HG02943 (cell line): ENCODE data around the gene ASXL2.
A peak's percentile ranks its signal among the peaks of the same experiment; 100 is the strongest.
"Not testable (repeated sequence)": the region's sequence is repeated elsewhere in the genome, so short reads cannot be mapped to it uniquely, and the experiment has no call there.

ENCODE experiments used
- ATAC-seq: cut with Tn5 transposase; IDR thresholded peaks from one replicate; pipeline ENCODE4 v1.9.1; 2021; ENCODE audit warnings: mild to moderate bottlenecking, low read depth, moderate library complexity; ENCODE audit not compliant: unreplicated experiment

Gene ASXL2

GRCh38 chr2:25878361-25879132 lies at the start of gene ASXL2:
Gene ASXL2 (minus strand): TSS chr2:25878487. CDS start chr2:25878222, 265 bp downstream.
- ATAC-seq, result peak; percentile 90

- ATAC-seq, result no peak
Observed at GRCh38 chr2:25926984-25927756, 48.9 kb upstream of the ASXL2 start.

- no peak for ATAC-seq
Observed at GRCh38 chr2:25922501-25922900, 44.2 kb upstream of the ASXL2 start.

DNA sequence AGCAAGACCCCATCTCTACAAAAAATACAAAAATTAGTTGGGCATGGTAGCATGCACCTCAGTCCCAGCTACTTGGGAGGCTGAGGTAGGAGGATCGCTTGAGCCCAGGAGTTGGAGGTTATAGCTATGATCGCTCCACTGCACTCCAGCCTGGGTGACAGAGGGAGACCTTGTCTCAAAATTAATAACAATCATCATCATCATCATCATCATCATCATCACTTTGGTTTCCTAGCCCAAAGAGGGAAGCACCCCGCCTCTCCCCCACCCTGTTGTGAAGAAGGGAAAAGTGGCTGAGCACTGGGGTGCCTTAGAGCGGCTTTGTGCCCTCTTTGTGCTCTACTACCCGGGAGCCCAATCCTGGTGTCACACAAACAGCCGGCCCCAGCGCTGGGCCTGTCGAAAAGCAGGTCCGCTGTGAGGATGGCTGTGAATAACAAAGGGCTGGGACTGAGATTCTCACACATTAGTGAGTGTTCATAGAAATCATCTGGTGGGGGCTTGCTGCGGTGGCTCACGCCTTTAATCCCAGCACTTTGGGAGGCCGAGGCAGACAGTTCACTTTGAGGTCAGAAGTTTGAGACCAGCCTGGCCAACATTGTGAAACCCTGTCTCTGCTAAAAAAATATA lies 42.6 kb upstream of the ASXL2 start:
- ATAC-seq, result no peak

- no peak for ATAC-seq
Observed at GRCh38 chr2:25920336-25920735, 42.0 kb upstream of the ASXL2 start.

GRCh38 chr2:25917832-25918231 lies 39.5 kb upstream of the ASXL2 start:
- ATAC-seq, result no peak

GRCh38 chr2:25917411-25917810 lies 39.1 kb upstream of the ASXL2 start:
- ATAC-seq, result not testable (repeated sequence)

GRCh38 chr2:25915944-25916772 lies 37.9 kb upstream of the ASXL2 start:
- not testable (repeated sequence) for ATAC-seq

DNA sequence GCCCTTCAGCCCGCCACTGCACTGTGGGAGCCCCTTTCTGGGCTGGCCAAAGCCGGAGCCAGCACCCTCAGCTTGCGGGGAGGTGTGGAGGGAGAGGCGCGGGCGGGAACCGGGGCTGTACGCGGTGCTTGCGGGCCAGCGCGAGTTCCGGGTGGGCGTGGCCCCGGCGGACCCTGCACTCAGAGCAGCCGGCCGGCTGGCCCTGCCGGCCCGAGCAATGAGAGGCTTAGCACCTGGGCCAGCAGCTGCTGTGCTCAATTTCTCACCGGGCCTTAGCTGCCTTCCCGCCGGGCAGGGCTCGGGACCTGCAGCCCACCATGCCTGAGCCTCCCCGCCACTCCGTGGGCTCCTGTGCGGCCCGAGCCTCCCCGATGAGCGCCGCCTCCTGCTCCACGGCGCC lies 37.1 kb upstream of the ASXL2 start:
- not testable (repeated sequence) for ATAC-seq

DNA sequence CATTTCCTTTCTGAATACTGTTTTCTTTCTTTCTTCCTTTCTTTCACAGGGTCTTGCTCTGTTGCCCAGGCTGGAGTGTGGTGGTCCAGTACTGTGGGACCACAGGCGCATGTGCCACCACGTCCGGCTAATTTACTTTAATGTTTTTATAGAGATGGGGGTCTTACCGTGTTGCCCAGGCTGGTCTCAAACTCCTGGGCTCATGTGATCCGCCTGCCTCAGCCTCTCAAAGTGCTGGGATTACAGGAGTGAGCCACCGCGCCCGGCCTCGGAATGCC lies 35.3 kb upstream of the ASXL2 start:
- not testable (repeated sequence) for ATAC-seq

GRCh38 chr2:25912851-25913695 lies 34.8 kb upstream of the ASXL2 start:
- no peak for ATAC-seq

DNA sequence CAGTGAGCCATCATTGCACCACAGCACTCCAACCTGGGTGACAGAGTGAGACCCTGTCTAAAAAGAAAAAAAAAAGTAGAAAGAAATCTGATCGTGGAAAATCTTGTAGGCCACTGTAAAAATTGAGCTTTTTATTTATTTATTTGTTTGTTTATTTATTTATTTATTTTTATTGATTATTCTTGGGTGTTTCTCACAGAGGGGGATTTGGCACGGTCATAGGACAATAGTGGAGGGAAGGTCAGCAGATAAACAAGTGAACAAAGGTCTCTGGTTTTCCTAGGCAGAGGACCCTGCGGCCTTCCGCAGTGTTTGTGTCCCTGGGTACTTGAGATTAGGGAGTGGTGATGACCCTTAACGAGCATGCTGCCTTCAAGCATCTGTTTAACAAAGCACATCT lies 31.3 kb upstream of the ASXL2 start:
- ATAC-seq, result not testable (repeated sequence)

- ATAC-seq, result no peak
Observed at GRCh38 chr2:25905126-25905525, 26.8 kb upstream of the ASXL2 start.

- no peak for ATAC-seq
Observed at GRCh38 chr2:25903216-25903776, 25.0 kb upstream of the ASXL2 start.

GRCh38 chr2:25899404-25899970 lies 21.2 kb upstream of the ASXL2 start:
- ATAC-seq, result no peak

GRCh38 chr2:25897506-25897905 lies 19.2 kb upstream of the ASXL2 start:
- no peak for ATAC-seq

DNA sequence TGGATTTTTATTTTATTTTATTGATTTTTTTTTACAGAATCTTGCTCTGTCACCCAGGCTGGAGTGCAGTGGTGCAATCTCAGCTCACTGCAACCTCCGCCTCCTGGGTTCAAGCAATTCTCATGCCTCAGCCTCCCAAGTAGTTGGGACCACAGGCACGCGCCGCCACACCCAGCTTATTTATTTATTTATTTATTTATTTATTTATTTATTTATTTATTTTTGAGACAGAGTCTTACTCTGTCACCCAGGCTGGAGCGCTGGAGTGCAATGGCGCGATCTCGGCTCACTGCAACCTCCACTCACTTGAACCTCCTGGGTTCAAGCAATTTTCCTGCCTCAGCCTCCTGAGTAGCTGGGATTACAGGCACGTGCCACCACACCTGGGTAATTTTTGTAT lies 18.0 kb upstream of the ASXL2 start:
- ATAC-seq, result not testable (repeated sequence)

- ATAC-seq, result no peak
Observed at GRCh38 chr2:25895610-25896009, 17.3 kb upstream of the ASXL2 start.

DNA sequence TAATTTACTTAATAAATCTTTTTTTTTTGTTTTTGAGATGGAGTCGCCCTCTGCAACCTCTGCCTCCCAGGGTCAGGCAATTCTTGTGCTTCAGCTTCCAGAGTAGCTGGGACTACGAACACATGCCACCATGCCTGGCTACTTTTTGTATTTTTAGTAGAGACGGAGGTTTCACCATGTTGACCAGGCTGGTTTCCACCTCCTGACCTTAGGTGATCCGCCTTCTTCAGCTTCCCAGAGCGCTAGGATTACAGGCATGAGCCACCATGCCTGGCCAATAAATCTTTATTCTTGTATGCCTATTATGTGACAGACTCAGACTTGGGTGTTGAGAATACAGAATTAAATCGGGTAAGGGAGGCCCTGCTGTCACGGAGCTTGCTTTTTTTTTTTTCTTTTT lies 16.7 kb upstream of the ASXL2 start:
- no peak for ATAC-seq
